HepG2 (cell line): ENCODE results near the gene DDX1. TPM values are rescaled to one million over a fixed set of nuclear protein-coding genes. Genes with fewer than 3 reads are reported as not detected.

Experiments used
- ATAC-seq: fragments of 200-7000 bp; cut with Tn5 transposase; 3 replicates; pipeline ENCODE4 v1.9.1; 2020; ENCODE audit warnings: mild to moderate bottlenecking, moderate library complexity
- BruUV-seq: library from RNA; stranded (reverse); fragments of 400-500 nt; replicated peaks from 2 replicates; lab custom pipeline; 2021; lab: Mats Ljungman, UMichigan
- CTCF ChIA-PET: fragments of 300-600 bp; formaldehyde crosslinking; extraction: SDS; loops from one replicate; lab custom pipeline; 2021; ENCODE audit warnings: low total read pairs, inconsistent platforms, low intra/inter-chr PET ratio; lab: Yijun Ruan, JAX
- POLR2A ChIA-PET: fragments of 350-600 bp; sonication (Branson Sonifier 250); formaldehyde crosslinking; loops from one replicate; lab custom pipeline; 2020; ENCODE audit warnings: antibody characterized with exemption, inconsistent platforms; lab: Yijun Ruan, JAX
- DNase-seq: peaks from one replicate; pipeline ENCODE4 v3.0.0-alpha.2; 2015; ENCODE audit warnings: low spot score
- FAIRE-seq: peaks from 3 replicates; lab custom pipeline; 2011; peaks lifted over from hg19 to GRCh38; lab: Jason Lieb, UNC
- H2AFZ ChIP-seq: one replicate; pipeline ENCODE4 v1.6.1; 2011; ENCODE audit warnings: low read length, inconsistent platforms
- H3K27ac ChIP-seq: fragments of 300-600 bp; 3 replicates; pipeline ENCODE4 v1.8.0; 2011; ENCODE audit warnings: mixed run types, mild to moderate bottlenecking, mixed read lengths, low read length, inconsistent platforms; ENCODE audit not compliant: insufficient read depth; ENCODE audit errors: extremely low read length
- H3K27me3 ChIP-seq, 2 experiments: fragments of 200-600 bp in 1 of 2; 2 replicates in 1 of 2; 3 replicates in 1 of 2; pipeline versions ENCODE4 v1.6.0 to v1.8.0; 2011; ENCODE audit warnings: low read length in 2 of 2, mild to moderate bottlenecking in 2 of 2, moderate library complexity in 2 of 2, inconsistent platforms in 1 of 2; ENCODE audit not compliant: insufficient read depth in 2 of 2, control insufficient read depth in 1 of 2
- H3K36me3 ChIP-seq, 2 experiments: fragments of 200-600 bp in 1 of 2; replicated peaks in 1 of 2; 2 replicates in 1 of 2; 3 replicates in 1 of 2; pipeline versions ENCODE4 v1.5.1 to v1.8.0; 2011; ENCODE audit warnings: low read length in 2 of 2, inconsistent platforms in 1 of 2; ENCODE audit not compliant: insufficient read depth in 2 of 2, control insufficient read depth in 1 of 2
- H3K4me1 ChIP-seq: 2 replicates; pipeline ENCODE4 v1.5.1; 2012; ENCODE audit warnings: low read length, inconsistent platforms; ENCODE audit not compliant: insufficient read depth
- H3K4me2 ChIP-seq: 2 replicates; pipeline ENCODE4 v1.6.0; 2011; ENCODE audit warnings: low read depth, low read length, inconsistent platforms
- H3K4me3 ChIP-seq, 3 experiments: fragments of 200-600 bp in 1 of 3; sonication (generic), shearing (Covaris generic) in 1 of 3; replicated peaks in 1 of 3; 2 replicates each; pipeline ENCODE4 v1.5.1; 2011 to 2016; ENCODE audit warnings: low read length in 3 of 3, inconsistent platforms in 2 of 3, low read depth in 2 of 3, mild to moderate bottlenecking in 2 of 3, control low read depth in 1 of 3, mixed read lengths in 1 of 3; ENCODE audit not compliant: insufficient read depth in 1 of 3
- H3K79me2 ChIP-seq: one replicate; pipeline ENCODE4 v1.6.1; 2011; ENCODE audit warnings: low read length, inconsistent platforms; ENCODE audit not compliant: insufficient read depth
- H3K9ac ChIP-seq: 2 replicates; pipeline ENCODE4 v1.6.0; 2011; ENCODE audit warnings: mild to moderate bottlenecking, low read depth, low read length, inconsistent platforms; ENCODE audit not compliant: insufficient read depth
- H3K9me3 ChIP-seq: 2 replicates; pipeline ENCODE4 v1.5.1; 2012; ENCODE audit warnings: mild to moderate bottlenecking, low read length
- H4K20me1 ChIP-seq: 2 replicates; pipeline ENCODE4 v1.6.0; 2011; ENCODE audit warnings: inconsistent platforms, mild to moderate bottlenecking, low read length, moderate library complexity; ENCODE audit not compliant: insufficient read depth
- CAMTA2 ChIP-seq: sonication (generic); formaldehyde crosslinking; IDR thresholded peaks from 2 replicates; pipeline ENCODE4 v1.4.0; 2020; ENCODE audit warnings: mild to moderate bottlenecking, missing genetic modification reagents, borderline replicate concordance
- CBX1 ChIP-seq: IDR thresholded peaks from one replicate; pipeline ENCODE4 v1.6.1; 2016; ENCODE audit warnings: antibody characterized with exemption, low read depth
- KAT2B ChIP-seq: fragments of 150-350 bp; IDR thresholded peaks from 2 replicates; pipeline ENCODE4 v1.6.1; 2014; ENCODE audit warnings: low read depth, low read length, borderline replicate concordance
- KMT2A ChIP-seq: sonication (generic); formaldehyde crosslinking; IDR thresholded peaks from 2 replicates; pipeline ENCODE4 v1.4.0; 2020; ENCODE audit warnings: missing genetic modification reagents
- MYNN ChIP-seq: sonication (generic); formaldehyde crosslinking; IDR thresholded peaks from 2 replicates; pipeline ENCODE4 v1.4.0; 2020; ENCODE audit warnings: mild to moderate bottlenecking, low read depth, missing genetic modification reagents
- PPARG ChIP-seq: conservative IDR thresholded peaks from 2 replicates; pipeline ENCODE4 v1.6.1; 2016; ENCODE audit warnings: missing biosample characterization, missing genetic modification reagents
- REL ChIP-seq: sonication (generic); formaldehyde crosslinking; conservative IDR thresholded peaks from 2 replicates; pipeline ENCODE4 v1.8.0; 2022; ENCODE audit warnings: mild to moderate bottlenecking, missing genetic modification reagents, moderate library complexity
- SNAI1 ChIP-seq: sonication (generic); formaldehyde crosslinking; IDR thresholded peaks from 2 replicates; pipeline ENCODE4 v1.5.0; 2020; ENCODE audit warnings: mild to moderate bottlenecking, missing genetic modification reagents, borderline replicate concordance
- SUZ12 ChIP-seq: fragments of 150-350 bp; IDR thresholded peaks from 2 replicates; pipeline ENCODE4 v1.6.1; 2014; ENCODE audit warnings: low read depth, low read length
- TARDBP ChIP-seq: sonication (generic); formaldehyde crosslinking; IDR thresholded peaks from 2 replicates; pipeline ENCODE4 v1.8.0; 2022; ENCODE audit warnings: mild to moderate bottlenecking, missing genetic modification reagents
- TEAD3 ChIP-seq: optimal IDR thresholded peaks from 2 replicates; pipeline ENCODE3; 2016; ENCODE audit warnings: borderline replicate concordance
- ZNF264 ChIP-seq: sonication (generic); formaldehyde crosslinking; IDR thresholded peaks from 2 replicates; pipeline ENCODE4 v1.4.0; 2020; ENCODE audit warnings: missing genetic modification reagents
- WGBS: methylation state at CpG from one replicate; pipeline ENCODE4 v1.1.6; 2017; ENCODE audit warnings: low lambda C conversion rate; 5-methylcytosine and 5-hydroxymethylcytosine counted together
- in situ Hi-C: cut with HindIII; loops from 2 replicates; pipeline ENCODE4 v1.10.0; 2017; ENCODE audit warnings: low pct_unique_long_range_greater_than_20kb; ENCODE audit not compliant: extremely low pct_ligation_motif_present
- intact Hi-C: fragments of 100-400 bp; cut with micrococcal nuclease; formaldehyde crosslinking; loops from one replicate; pipeline ENCODE4 v1.10.0; 2022; ENCODE audit not compliant: unreplicated experiment
- polyA plus RNA-seq, 8 experiments: library from polyadenylated mRNA; depleted of rRNA in 3 of 8; stranded (reverse) in 7 of 8; unstranded in 1 of 8; fragments of >200 nt; fragmentation: Illumina TruSeq in 4 of 8; extraction: Trizol in 4 of 8; gene quantifications; 2 replicates each; pipeline versions ENCODE4 v1.2.1 to v1.2.3, GENCODE V29; 2011 to 2016; ENCODE audit warnings: low read depth in 4 of 8, missing spikeins in 1 of 8, mixed read lengths in 1 of 8; ENCODE audit not compliant: insufficient read depth in 1 of 8
- total RNA-seq, 5 experiments: library from RNA; depleted of rRNA; stranded (reverse); fragments of >200 nt; fragmentation: Illumina TruSeq; extraction: Trizol; gene quantifications; 2 replicates each; pipeline ENCODE4 v1.2.3, GENCODE V29; 2016; ENCODE audit warnings: low read depth in 1 of 5
- TF ChIP-seq, protein P1 (sequence below): sonication (generic); formaldehyde crosslinking; IDR thresholded peaks from 2 replicates; pipeline ENCODE4 v1.4.0; 2020; ENCODE audit warnings: mild to moderate bottlenecking, missing genetic modification reagents
- TF ChIP-seq, protein P2 (sequence below): sonication (generic); formaldehyde crosslinking; IDR thresholded peaks from 2 replicates; pipeline ENCODE4 v1.4.0; 2020; ENCODE audit warnings: missing genetic modification reagents

The DDX1 gene
- total and polyA plus RNA-seq, 2 of the 13 experiments (the other 11 are each of a cell fraction or from before 2014, with no cell fraction given), result 81.6 to 130 TPM

DNA sequence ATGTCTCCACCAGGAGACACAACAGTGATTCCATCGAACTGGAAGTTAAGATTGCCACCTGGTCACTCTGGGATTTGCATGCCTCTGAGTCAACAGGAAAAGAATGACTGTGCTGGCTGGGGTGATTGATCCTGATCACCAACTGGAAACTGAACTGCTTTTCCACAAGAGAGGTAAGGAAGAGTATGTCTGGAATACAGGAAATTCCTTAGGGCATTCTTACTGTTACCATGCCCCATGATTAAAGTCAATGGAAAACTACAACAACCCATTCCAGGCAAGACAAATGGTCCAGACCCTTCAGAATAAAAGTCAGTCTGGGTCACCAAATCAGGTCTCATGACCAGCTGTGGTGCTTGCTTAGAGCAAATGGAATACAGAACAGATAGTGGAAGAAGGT lies 12.0 kb upstream of the DDX1 start:
- H3K27me3 ChIP-seq, result no peaks in the 10 kb centered on the region
- ATAC-seq (peak; percentile 12; the same call in 2 of the 3 replicates), DNase-seq (peak; percentile 25), FAIRE-seq (peak; percentile 28)
- H3K27ac ChIP-seq, result no peak overlapping the region
- no peak overlapping the region for H3K4me2 ChIP-seq
- ChIA-PET POLR2A (no interaction called here), CTCF (no interaction called here)
- no peak overlapping the region for H3K9ac ChIP-seq
- no peaks in the 10 kb centered on the region for H3K79me2 ChIP-seq
- no TSS peak for BruUV-seq
- no peaks in the 10 kb centered on the region for H4K20me1 ChIP-seq
- no peak overlapping the region for H2AFZ ChIP-seq
- H3K9me3 ChIP-seq, result no peaks in the 10 kb centered on the region
- in situ Hi-C loops (loop anchor here (10.0 to 25.0 kb wide), 4 partner anchors 145 to 942 kb away; partner anchors contain the start of gene LRATD1), intact Hi-C loops (loop anchor here (5.0 to 10.0 kb wide), 2 partner anchors 422 to 525 kb away; no protein-coding TSS in a partner anchor)
- no peaks in the 10 kb centered on the region for H3K36me3 ChIP-seq
- TF ChIP-seq CAMTA2 (no peak), PPARG (no peak), MYNN (CRISPR knock-in tag) (peak; percentile 84; the same call in 1 of the 2 replicates), KMT2A (CRISPR knock-in tag) (no peak), TEAD3 (peak; percentile 27)
- WGBS, result 0% methylated on average over 1 of the region's 1 CpG
- H3K4me3 ChIP-seq, result no peak overlapping the region
- peaks cover 52% of the 10 kb centered on the region for H3K4me1 ChIP-seq

DNA sequence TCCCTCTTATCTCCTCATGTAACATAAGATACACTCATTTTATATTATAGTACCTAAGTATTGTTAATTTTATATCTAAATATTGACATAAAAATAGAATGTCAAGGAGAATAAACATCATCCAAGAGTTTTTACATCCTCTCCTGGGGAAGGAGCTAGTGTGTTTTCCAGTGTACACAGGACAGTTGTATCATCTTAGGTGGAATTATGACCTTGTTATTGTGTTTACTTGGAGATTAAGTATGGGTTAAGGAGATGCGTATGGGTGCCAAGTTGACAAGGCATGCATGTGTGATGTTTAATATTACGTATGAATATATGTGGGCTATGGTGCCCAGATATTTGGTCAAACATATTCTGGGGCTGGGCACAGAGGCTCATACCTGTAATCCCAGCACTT lies 11.2 kb upstream of the DDX1 start:
- FAIRE-seq, result no peak
- no peak for TF ChIP-seq SUZ12
- no peak for TF ChIP-seq KAT2B
- TF ChIP-seq, protein P1, sequence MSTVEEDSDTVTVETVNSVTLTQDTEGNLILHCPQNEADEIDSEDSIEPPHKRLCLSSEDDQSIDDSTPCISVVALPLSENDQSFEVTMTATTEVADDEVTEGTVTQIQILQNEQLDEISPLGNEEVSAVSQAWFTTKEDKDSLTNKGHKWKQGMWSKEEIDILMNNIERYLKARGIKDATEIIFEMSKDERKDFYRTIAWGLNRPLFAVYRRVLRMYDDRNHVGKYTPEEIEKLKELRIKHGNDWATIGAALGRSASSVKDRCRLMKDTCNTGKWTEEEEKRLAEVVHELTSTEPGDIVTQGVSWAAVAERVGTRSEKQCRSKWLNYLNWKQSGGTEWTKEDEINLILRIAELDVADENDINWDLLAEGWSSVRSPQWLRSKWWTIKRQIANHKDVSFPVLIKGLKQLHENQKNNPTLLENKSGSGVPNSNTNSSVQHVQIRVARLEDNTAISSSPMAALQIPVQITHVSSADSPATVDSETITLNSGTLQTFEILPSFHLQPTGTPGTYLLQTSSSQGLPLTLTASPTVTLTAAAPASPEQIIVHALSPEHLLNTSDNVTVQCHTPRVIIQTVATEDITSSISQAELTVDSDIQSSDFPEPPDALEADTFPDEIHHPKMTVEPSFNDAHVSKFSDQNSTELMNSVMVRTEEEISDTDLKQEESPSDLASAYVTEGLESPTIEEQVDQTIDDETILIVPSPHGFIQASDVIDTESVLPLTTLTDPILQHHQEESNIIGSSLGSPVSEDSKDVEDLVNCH (CRISPR knock-in tag), result no peak
- TF ChIP-seq SNAI1 (CRISPR knock-in tag), result no peak
- no peak for TF ChIP-seq TARDBP (CRISPR knock-in tag)
- TF ChIP-seq CBX1, result no peak
- TF ChIP-seq REL, result no peak
- no peak for TF ChIP-seq ZNF264
- TF ChIP-seq, protein P2, sequence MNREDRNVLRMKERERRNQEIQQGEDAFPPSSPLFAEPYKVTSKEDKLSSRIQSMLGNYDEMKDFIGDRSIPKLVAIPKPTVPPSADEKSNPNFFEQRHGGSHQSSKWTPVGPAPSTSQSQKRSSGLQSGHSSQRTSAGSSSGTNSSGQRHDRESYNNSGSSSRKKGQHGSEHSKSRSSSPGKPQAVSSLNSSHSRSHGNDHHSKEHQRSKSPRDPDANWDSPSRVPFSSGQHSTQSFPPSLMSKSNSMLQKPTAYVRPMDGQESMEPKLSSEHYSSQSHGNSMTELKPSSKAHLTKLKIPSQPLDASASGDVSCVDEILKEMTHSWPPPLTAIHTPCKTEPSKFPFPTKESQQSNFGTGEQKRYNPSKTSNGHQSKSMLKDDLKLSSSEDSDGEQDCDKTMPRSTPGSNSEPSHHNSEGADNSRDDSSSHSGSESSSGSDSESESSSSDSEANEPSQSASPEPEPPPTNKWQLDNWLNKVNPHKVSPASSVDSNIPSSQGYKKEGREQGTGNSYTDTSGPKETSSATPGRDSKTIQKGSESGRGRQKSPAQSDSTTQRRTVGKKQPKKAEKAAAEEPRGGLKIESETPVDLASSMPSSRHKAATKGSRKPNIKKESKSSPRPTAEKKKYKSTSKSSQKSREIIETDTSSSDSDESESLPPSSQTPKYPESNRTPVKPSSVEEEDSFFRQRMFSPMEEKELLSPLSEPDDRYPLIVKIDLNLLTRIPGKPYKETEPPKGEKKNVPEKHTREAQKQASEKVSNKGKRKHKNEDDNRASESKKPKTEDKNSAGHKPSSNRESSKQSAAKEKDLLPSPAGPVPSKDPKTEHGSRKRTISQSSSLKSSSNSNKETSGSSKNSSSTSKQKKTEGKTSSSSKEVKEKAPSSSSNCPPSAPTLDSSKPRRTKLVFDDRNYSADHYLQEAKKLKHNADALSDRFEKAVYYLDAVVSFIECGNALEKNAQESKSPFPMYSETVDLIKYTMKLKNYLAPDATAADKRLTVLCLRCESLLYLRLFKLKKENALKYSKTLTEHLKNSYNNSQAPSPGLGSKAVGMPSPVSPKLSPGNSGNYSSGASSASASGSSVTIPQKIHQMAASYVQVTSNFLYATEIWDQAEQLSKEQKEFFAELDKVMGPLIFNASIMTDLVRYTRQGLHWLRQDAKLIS (CRISPR knock-in tag), result no peak

More for the DNA sequence above, 11.2 kb upstream of the DDX1 start:
- intact Hi-C loops (no loop called here), in situ Hi-C loops (loop anchor here (10.0 to 25.0 kb wide), 4 partner anchors 146 to 943 kb away; partner anchors contain the start of gene LRATD1)
- Histone ChIP-seq H3K79me2 (no peaks in the 10 kb centered on the region), H3K4me2 (no peak overlapping the region), H3K9me3 (no peaks in the 10 kb centered on the region), H4K20me1 (no peaks in the 10 kb centered on the region), H3K9ac (no peak overlapping the region), H2AFZ (no peak overlapping the region), H3K36me3 (no peaks in the 10 kb centered on the region), H3K4me3 (no peak overlapping the region), H3K27ac (no peak overlapping the region), H3K27me3 (no peaks in the 10 kb centered on the region), H3K4me1 (peaks cover 51% of the 10 kb centered on the region)
- BruUV-seq, result no TSS peak
- ChIA-PET CTCF (no interaction called here), POLR2A (interaction anchor here (1.1 kb wide), 1 partner anchor 19 kb away, joined by 4 read pairs; the partner anchor contains the start of gene NBAS)
- ATAC-seq, result no peak
- DNase-seq, result no peak
- 82% methylated on average over 2 of the region's 2 CpGs for WGBS
